CD4-positive, alpha-beta T cell treated with Interleukin-4 for 1 hour (primary cell): Measurements from ENCODE around the gene SPC25.

Experiments
- DNase-seq, 2 donors: peaks; one replicate each; pipeline ENCODE4 v3.0.0-alpha.2; 2020 to 2022

SPC25 gene

DNA sequence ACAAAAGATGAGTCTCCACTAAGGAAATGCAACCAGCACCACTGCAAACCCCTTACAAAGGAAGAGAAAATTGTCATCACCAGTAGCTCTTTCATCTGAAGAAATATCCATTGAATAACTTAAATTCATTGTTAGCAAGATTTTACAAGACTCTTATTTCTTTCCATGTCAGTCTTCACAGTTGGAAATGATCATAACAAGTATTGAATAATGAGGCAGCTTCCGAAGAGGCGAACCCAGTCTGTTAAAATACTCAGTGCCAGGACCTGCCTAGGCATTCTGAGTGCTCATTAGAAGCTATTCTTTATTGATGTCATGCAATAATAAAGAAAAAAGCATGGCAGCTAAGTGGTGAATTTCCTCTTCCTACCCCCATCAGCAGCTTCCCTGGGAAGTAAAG is 54.3 kb downstream of the SPC25 start:
- no peak for DNase-seq

DNA sequence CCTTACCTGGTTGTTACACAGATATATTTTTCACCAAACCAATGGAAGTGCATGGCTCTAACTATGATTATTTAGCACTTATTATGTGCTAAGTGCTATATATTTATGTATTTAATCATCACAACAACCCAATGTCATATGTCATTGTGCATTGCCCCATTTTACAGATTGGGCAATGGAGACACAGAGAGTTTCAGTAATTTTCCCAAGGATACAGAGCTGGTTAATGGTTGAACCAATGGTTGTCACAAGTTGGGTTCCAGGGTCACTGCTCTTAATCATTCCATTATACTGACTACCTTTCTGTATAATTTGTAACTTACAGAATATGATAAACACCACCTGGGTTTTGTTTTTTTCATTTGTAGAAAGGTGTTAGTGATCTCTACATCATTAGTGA is 58.6 kb downstream of the SPC25 start:
- no peak for DNase-seq

DNA sequence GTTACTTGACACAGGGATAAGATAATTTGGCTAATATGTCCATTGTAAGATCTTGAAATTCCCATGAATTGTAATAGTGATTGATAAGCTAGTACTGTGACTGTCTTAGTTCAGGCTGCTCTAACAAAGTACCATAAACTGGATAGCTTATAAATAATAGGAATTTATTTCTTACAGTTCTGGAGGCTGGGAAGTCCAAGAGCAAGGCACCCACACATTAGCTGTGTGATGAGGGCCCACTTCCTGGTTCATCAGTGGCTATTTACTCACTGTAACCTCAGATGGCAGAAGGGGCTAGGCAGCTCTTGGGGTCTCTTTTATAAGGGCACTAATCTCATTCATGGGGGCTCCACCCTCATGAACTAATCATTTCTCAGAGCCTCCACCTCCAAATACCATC is 59.3 kb downstream of the SPC25 start:
- DNase-seq, result no peak

DNA sequence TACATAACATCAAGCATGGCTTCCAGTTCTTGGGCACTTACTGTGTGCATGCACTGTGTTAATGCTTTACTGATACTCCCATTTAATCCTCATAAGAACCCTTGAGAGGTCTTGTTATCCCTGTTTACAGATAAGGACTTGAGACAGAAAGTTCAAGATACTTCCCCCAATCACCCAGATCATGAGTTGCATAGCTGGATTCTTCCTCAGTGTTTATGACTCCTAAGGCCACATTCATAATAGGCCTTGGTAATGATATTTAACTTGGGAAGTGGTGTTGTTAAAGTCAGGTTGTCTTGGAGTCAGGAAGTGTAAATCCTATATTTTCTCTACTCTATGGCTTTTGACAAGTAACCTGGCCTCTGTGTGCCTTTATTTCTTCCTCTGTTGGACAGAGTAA is 65.1 kb downstream of the SPC25 start:
- DNase-seq, result no peak

DNA sequence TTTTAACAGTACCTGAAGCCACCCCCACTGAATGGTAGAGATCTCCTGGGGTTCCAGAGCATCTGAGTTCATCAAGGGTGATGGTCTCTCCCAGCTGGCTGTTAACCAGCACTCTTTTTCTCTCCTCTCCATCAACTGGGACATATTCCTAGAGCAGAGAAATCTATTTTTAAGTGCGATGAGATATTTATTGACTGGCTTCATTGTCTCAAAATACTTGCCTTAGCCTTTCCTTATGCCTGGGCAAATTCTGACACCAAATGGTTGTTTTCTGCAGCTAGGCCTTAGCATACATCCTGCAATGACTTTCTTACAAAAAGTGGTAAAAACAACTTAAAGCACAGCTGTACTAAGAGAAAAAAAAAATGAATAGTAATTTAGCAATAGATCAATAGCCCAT is 68.2 kb downstream of the SPC25 start:
- no peak for DNase-seq

DNA sequence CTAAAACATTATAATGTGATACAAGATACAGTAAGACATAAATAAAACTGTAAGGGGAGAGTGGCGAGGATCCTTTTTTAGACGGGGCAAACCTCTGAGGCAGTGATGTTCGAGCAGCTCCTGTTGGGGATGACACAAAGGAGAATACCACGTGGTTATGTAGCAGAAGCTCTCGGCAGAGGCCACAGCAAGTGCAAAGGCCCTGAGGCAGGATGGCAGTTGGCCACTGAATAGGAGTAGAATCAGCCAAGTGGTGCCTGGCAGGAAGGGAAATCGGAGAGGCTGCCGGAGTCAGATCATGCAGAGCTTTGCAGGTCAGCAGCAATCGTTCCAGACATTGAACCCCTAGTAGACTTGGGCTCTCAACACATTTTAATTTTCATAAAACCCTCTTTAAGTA is 68.7 kb downstream of the SPC25 start:
- no peak for DNase-seq
